HCT116 (cell line): ENCODE data around the gene AFDN. TPM values are rescaled to one million over a fixed set of nuclear protein-coding genes. Genes with fewer than 3 reads are reported as not detected.

Source experiments
- ATAC-seq: fragments of 200-7000 bp; cut with Tn5 transposase; 2 replicates; pipeline ENCODE4 v1.9.1; 2020; ENCODE audit warnings: mild to moderate bottlenecking, moderate library complexity
- BruUV-seq: library from RNA; stranded (reverse); fragments of 400-500 nt; replicated peaks from 2 replicates; lab custom pipeline; 2021; lab: Mats Ljungman, UMichigan
- CTCF ChIA-PET: fragments of 300-600 bp; sonication (Branson Sonifier 250); formaldehyde crosslinking; loops from one replicate; lab custom pipeline; 2021; ENCODE audit warnings: antibody characterized with exemption; lab: Charles Lee
- POLR2A ChIA-PET: fragments of 300-600, 350-600 bp; sonication (Branson Sonifier 250); formaldehyde crosslinking; loops from one replicate; lab custom pipeline; 2021; ENCODE audit warnings: antibody characterized with exemption; lab: Charles Lee
- RAD21 ChIA-PET, 2 experiments: fragments of 300-600 bp; sonication (Branson Sonifier 250); formaldehyde crosslinking; loops; one replicate each; lab custom pipeline; 2023; ENCODE audit warnings: low total read pairs in 2 of 2; ENCODE audit not compliant: uncharacterized antibody in 2 of 2, unreplicated experiment in 2 of 2, low non-redundant PET in 1 of 2; lab: Charles Lee
- DNase-seq: peaks from one replicate; pipeline ENCODE4 v3.0.0-alpha.2; 2010; ENCODE audit warnings: low read depth, low spot score
- H2AFZ ChIP-seq: fragments of 200-600 bp; shearing (Covaris generic), sonication (generic); 2 replicates; pipeline ENCODE4 v1.6.1; 2017; ENCODE audit warnings: low read depth, mixed run types, mixed read lengths, antibody characterized with exemption, low read length; ENCODE audit not compliant: poor library complexity, severe bottlenecking
- H3K27ac ChIP-seq: 2 replicates; pipeline ENCODE4 v1.5.1; 2012; ENCODE audit warnings: low read depth, low read length
- H3K27me3 ChIP-seq: fragments of 200-600 bp; sonication (generic); 2 replicates; pipeline ENCODE4 v1.6.1; 2016; ENCODE audit warnings: mixed run types, low read length, mixed read lengths; ENCODE audit not compliant: insufficient read depth
- H3K36me3 ChIP-seq, 2 experiments: fragments of 200-500 bp in 1 of 2; fragments of 200-600 bp in 1 of 2; sonication (Bioruptor generic) in 1 of 2; sonication (generic) in 1 of 2; 2 replicates each; pipeline versions ENCODE4 v1.5.1 to v1.6.1; 2014 to 2016; ENCODE audit warnings: low read length in 2 of 2, inconsistent platforms in 1 of 2, mixed read lengths in 1 of 2, mixed run types in 1 of 2; ENCODE audit not compliant: insufficient read depth in 2 of 2, control insufficient read depth in 1 of 2
- H3K4me1 ChIP-seq, 2 experiments: fragments of 200-600 bp in 1 of 2; sonication (generic) in 1 of 2; 2 replicates each; pipeline versions ENCODE4 v1.5.1 to v1.6.1; 2012 to 2017; ENCODE audit warnings: low read length in 2 of 2, inconsistent platforms in 1 of 2, mild to moderate bottlenecking in 1 of 2, mixed read lengths in 1 of 2, mixed run types in 1 of 2, moderate library complexity in 1 of 2; ENCODE audit not compliant: insufficient read depth in 2 of 2, control insufficient read depth in 1 of 2
- H3K4me2 ChIP-seq: fragments of 200-600 bp; sonication (generic); 2 replicates; pipeline ENCODE4 v1.6.1; 2017; ENCODE audit warnings: mixed run types, low read length, mixed read lengths
- H3K4me3 ChIP-seq, 2 experiments: fragments of 200-600 bp in 1 of 2; sonication (generic) in 1 of 2; replicated peaks in 1 of 2; 2 replicates each; pipeline ENCODE4 v1.5.1; 2011 to 2016; ENCODE audit warnings: low read length in 2 of 2, control low read depth in 1 of 2, low read depth in 1 of 2, mild to moderate bottlenecking in 1 of 2, mixed read lengths in 1 of 2, mixed run types in 1 of 2
- H3K79me2 ChIP-seq: fragments of 200-600 bp; sonication (generic); 2 replicates; pipeline ENCODE4 v1.6.1; 2017; ENCODE audit warnings: mild to moderate bottlenecking, mixed run types, low read length, moderate library complexity, mixed read lengths; ENCODE audit not compliant: insufficient read depth
- H3K9ac ChIP-seq: fragments of 200-600 bp; sonication (generic); 2 replicates; pipeline ENCODE4 v1.6.1; 2016; ENCODE audit warnings: low read length, mixed read lengths
- H3K9me2 ChIP-seq: fragments of 200-600 bp; sonication (generic), shearing (Covaris generic); 2 replicates; pipeline ENCODE4 v1.6.1; 2017; ENCODE audit warnings: mixed run types, mild to moderate bottlenecking, moderate library complexity; ENCODE audit not compliant: insufficient read depth
- H3K9me3 ChIP-seq, 2 experiments: fragments of 200-500 bp in 1 of 2; fragments of 200-600 bp in 1 of 2; sonication (Bioruptor generic) in 1 of 2; sonication (generic) in 1 of 2; 2 replicates each; pipeline ENCODE4 v1.6.1; 2014 to 2017; ENCODE audit warnings: low read length in 2 of 2, mixed read lengths in 2 of 2, inconsistent platforms in 1 of 2, low read depth in 1 of 2, mild to moderate bottlenecking in 1 of 2, mixed run types in 1 of 2, moderate library complexity in 1 of 2; ENCODE audit not compliant: control insufficient read depth in 1 of 2, insufficient read depth in 1 of 2
- H4K20me1 ChIP-seq: fragments of 200-600 bp; sonication (generic), shearing (Covaris generic); 2 replicates; pipeline ENCODE4 v1.6.1; 2017; ENCODE audit warnings: mixed run types, mild to moderate bottlenecking, moderate library complexity; ENCODE audit not compliant: insufficient read depth
- CBX3 ChIP-seq: IDR thresholded peaks from 2 replicates; pipeline ENCODE4 v1.6.1; 2012; ENCODE audit warnings: low read depth
- EGR1 ChIP-seq: IDR thresholded peaks from 2 replicates; pipeline ENCODE4 v1.6.1; 2012; ENCODE audit warnings: low read depth
- EZH2 ChIP-seq: fragments of 200-600 bp; sonication (generic); IDR thresholded peaks from 2 replicates; pipeline ENCODE4 v1.6.1; 2017; ENCODE audit warnings: antibody characterized with exemption, mixed run types
- FOSL1 ChIP-seq: IDR thresholded peaks from 2 replicates; pipeline ENCODE4 v1.6.1; 2012; ENCODE audit warnings: low read depth
- POLR2A ChIP-seq: IDR thresholded peaks from 2 replicates; pipeline ENCODE4 v1.7.0; 2011; ENCODE audit warnings: borderline replicate concordance; ENCODE audit not compliant: insufficient read depth, insufficient read length; ENCODE audit errors: extremely low read depth
- RAD21 ChIP-seq: IDR thresholded peaks from 2 replicates; pipeline ENCODE4 v1.6.1; 2012; ENCODE audit warnings: low read depth, mild to moderate bottlenecking
- SP1 ChIP-seq: IDR thresholded peaks from 2 replicates; pipeline ENCODE4 v1.6.1; 2012; ENCODE audit warnings: low read depth
- SRF ChIP-seq: IDR thresholded peaks from 2 replicates; pipeline ENCODE4 v1.6.1; 2012; ENCODE audit warnings: low read depth
- TCF7L2 ChIP-seq: IDR thresholded peaks from 2 replicates; pipeline ENCODE4 v1.7.0; 2011; ENCODE audit warnings: borderline replicate concordance, inconsistent platforms; ENCODE audit not compliant: insufficient read depth, insufficient read length; ENCODE audit errors: extremely low read depth
- YY1 ChIP-seq: IDR thresholded peaks from 2 replicates; pipeline ENCODE4 v1.6.1; 2011; ENCODE audit warnings: low read length, low read depth, moderate library complexity, mild to moderate bottlenecking; ENCODE audit not compliant: insufficient replicate concordance; ENCODE audit errors: extremely low read depth
- ZFX ChIP-seq: fragments of 450-650 bp; IDR thresholded peaks from 2 replicates; pipeline ENCODE4 v1.6.1; 2017
- intact Hi-C: fragments of 100-400 bp; cut with micrococcal nuclease; formaldehyde crosslinking; loops from 2 replicates; pipeline ENCODE4 v1.10.0; 2022
- total RNA-seq: library from RNA; stranded (reverse); gene quantifications from one replicate; pipeline ENCODE4 v1.2.1, GENCODE V29; 2021; ENCODE audit not compliant: unreplicated experiment
- TF ChIP-seq, protein P1 (sequence below): IDR thresholded peaks from 2 replicates; pipeline ENCODE4 v1.6.1; 2012
- TF ChIP-seq, protein P2 (sequence below), 3 experiments: fragments of 200-600 bp in 1 of 3; sonication (generic) in 1 of 3; IDR thresholded peaks in 2 of 3; conservative IDR thresholded peaks in 1 of 3; 2 replicates each; pipeline ENCODE4 v1.5.1; 2012 to 2017; ENCODE audit warnings: low read depth in 2 of 3, low read length in 2 of 3, antibody characterized with exemption in 1 of 3, borderline replicate concordance in 1 of 3, control low read depth in 1 of 3, mild to moderate bottlenecking in 1 of 3, mixed read lengths in 1 of 3, mixed run types in 1 of 3, moderate library complexity in 1 of 3; ENCODE audit not compliant: insufficient read depth in 1 of 3

AFDN gene
- total RNA-seq, 1 experiment from 2014 or later: 59.4 TPM

DNA sequence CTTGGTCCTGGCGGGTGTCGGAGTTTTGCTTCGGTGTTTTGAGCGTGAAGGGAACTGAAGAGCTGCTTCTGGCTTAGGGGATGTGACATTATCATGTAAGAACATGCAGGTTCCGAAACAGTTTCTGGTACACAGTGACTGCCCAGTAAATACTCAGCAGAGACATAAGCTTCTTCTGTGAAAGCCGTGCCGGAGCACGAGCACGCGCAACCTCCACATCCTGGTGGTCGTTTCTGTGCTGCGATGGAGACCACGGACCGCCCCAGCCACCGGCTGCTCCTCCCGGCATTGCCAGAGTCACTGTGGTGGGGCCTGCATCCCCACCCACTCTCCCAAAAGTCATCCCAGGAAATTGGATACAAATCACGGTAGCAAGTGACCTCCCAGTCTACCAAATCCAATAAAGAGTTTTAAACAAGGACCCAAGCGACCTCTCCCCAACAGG is 189.5 kb downstream of the AFDN start:
- H3K4me1 ChIP-seq: no peaks in the 10 kb centered on the region
- ChIA-PET POLR2A (no interaction called here), CTCF (no interaction called here), RAD21 (no interaction called here)
- no TSS peak for BruUV-seq
- H3K79me2 ChIP-seq: no peaks in the 10 kb centered on the region
- TF ChIP-seq SP1: no peak
- TF ChIP-seq TCF7L2: no peak
- TF ChIP-seq SRF: no peak
- TF ChIP-seq YY1: no peak
- no peak for TF ChIP-seq EZH2
- no peak for TF ChIP-seq RAD21
- TF ChIP-seq POLR2A: no peak
- TF ChIP-seq EGR1: no peak
- TF ChIP-seq CBX3: no peak
- TF ChIP-seq FOSL1: no peak
- TF ChIP-seq ZFX: no peak
- TF ChIP-seq, protein P1, sequence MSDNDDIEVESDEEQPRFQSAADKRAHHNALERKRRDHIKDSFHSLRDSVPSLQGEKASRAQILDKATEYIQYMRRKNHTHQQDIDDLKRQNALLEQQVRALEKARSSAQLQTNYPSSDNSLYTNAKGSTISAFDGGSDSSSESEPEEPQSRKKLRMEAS: no peak
- TF ChIP-seq, protein P2, sequence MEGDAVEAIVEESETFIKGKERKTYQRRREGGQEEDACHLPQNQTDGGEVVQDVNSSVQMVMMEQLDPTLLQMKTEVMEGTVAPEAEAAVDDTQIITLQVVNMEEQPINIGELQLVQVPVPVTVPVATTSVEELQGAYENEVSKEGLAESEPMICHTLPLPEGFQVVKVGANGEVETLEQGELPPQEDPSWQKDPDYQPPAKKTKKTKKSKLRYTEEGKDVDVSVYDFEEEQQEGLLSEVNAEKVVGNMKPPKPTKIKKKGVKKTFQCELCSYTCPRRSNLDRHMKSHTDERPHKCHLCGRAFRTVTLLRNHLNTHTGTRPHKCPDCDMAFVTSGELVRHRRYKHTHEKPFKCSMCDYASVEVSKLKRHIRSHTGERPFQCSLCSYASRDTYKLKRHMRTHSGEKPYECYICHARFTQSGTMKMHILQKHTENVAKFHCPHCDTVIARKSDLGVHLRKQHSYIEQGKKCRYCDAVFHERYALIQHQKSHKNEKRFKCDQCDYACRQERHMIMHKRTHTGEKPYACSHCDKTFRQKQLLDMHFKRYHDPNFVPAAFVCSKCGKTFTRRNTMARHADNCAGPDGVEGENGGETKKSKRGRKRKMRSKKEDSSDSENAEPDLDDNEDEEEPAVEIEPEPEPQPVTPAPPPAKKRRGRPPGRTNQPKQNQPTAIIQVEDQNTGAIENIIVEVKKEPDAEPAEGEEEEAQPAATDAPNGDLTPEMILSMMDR (IDR thresholded peaks at IDR 0.05 in 2 of 3, conservative IDR thresholded peaks at IDR 0.05 in 1 of 3; ENCODE audit: borderline replicate concordance in 1 of 3, insufficient read depth in 1 of 3, low read depth in 2 of 3, low read length in 2 of 3): no peak
- intact Hi-C loops: no loop called here
- ATAC-seq (no peak), DNase-seq (no peak)
- H3K27me3 ChIP-seq: 0 out of 2 replicates have a peak, but pooled peaks cover 4% of the 10 kb centered on the region
- peaks cover 6 to 7% of the 10 kb centered on the region in 2 experiments; a peak in 2 of 4 replicates for H3K9me3 ChIP-seq
- no peak overlapping the region for H3K4me2 ChIP-seq
- H3K9ac ChIP-seq: no peak overlapping the region
- no peaks in the 10 kb centered on the region for H3K9me2 ChIP-seq
- no peaks in the 10 kb centered on the region for H4K20me1 ChIP-seq
- no peak overlapping the region for H2AFZ ChIP-seq
- H3K27ac ChIP-seq: no peak overlapping the region
- no peaks in the 10 kb centered on the region for H3K36me3 ChIP-seq
- no peak overlapping the region for H3K4me3 ChIP-seq
